Esophagus (tissue), 2 donors: ENCODE measurements around the gene GOLGA6L2. TPM values are rescaled to one million over a fixed set of nuclear protein-coding genes. Genes with fewer than 3 reads are reported as not detected.
"Not testable (repeated sequence)": the region's sequence is repeated elsewhere in the genome, so short reads cannot be mapped to it uniquely, and the experiment has no call there.

Experiments used
- H3K27ac ChIP-seq, 2 donors: one replicate each; pipeline ENCODE4 v1.5.1; 2013; ENCODE audit warnings: low read depth in 2 of 2, mild to moderate bottlenecking in 2 of 2, inconsistent platforms in 1 of 2, low read length in 1 of 2, moderate library complexity in 1 of 2
- H3K27me3 ChIP-seq, 2 donors: one replicate each; pipeline ENCODE4 v1.6.1; 2013; ENCODE audit warnings: low read length in 2 of 2, control low read depth in 1 of 2, mild to moderate bottlenecking in 1 of 2; ENCODE audit not compliant: insufficient read depth in 2 of 2, control insufficient read depth in 1 of 2
- H3K36me3 ChIP-seq, 2 donors: one replicate each; pipeline ENCODE4 v1.6.1; 2013; ENCODE audit warnings: low read length in 1 of 2; ENCODE audit not compliant: control insufficient read depth in 2 of 2, insufficient read depth in 2 of 2
- H3K4me1 ChIP-seq, 2 donors: one replicate each; pipeline ENCODE4 v1.6.1; 2013; ENCODE audit warnings: low read length in 1 of 2; ENCODE audit not compliant: control insufficient read depth in 2 of 2, insufficient read depth in 2 of 2
- H3K4me3 ChIP-seq, 2 donors: one replicate each; pipeline ENCODE4 v1.5.1; 2013; ENCODE audit warnings: low read length in 2 of 2, mild to moderate bottlenecking in 2 of 2, low read depth in 1 of 2, moderate library complexity in 1 of 2
- H3K9me3 ChIP-seq, 2 donors: one replicate each; pipeline ENCODE4 v1.6.1; 2013; ENCODE audit warnings: mild to moderate bottlenecking in 2 of 2, low read depth in 1 of 2, low read length in 1 of 2, moderate library complexity in 1 of 2; ENCODE audit not compliant: control insufficient read depth in 2 of 2, insufficient read depth in 1 of 2
- WGBS, 2 donors: extraction: QIAGEN DNeasy Blood & Tissue Kit; methylation state at CpG; one replicate each; pipeline ENCODE4 v1.1.7; 2013; 5-methylcytosine and 5-hydroxymethylcytosine counted together
- polyA plus RNA-seq, 2 donors: library from polyadenylated mRNA; stranded (reverse); fragments of 200-250 nt; gene quantifications; one replicate each; pipeline ENCODE4 v1.2.3, GENCODE V29; 2013
- donor health status: healthy with polysubstance abuse.
- donor health status: Bipolar disorder and iron deficiency.

The GOLGA6L2 gene
- polyA plus RNA-seq, 2 donors: not detected

GRCh38 chr15:23434699-23435098 is 12.3 kb downstream of the GOLGA6L2 start:
- H3K9me3 ChIP-seq, H3K27me3 ChIP-seq, H3K4me3 ChIP-seq, H3K27ac ChIP-seq, H3K36me3 ChIP-seq, H3K4me1 ChIP-seq: not testable (repeated sequence)
- 81 to 87% methylated on average over 2 of the region's 2 CpGs for WGBS, 2 donors

- not testable (repeated sequence) for H3K4me3 ChIP-seq, H3K27me3 ChIP-seq, H3K4me1 ChIP-seq, H3K27ac ChIP-seq, H3K9me3 ChIP-seq, H3K36me3 ChIP-seq
- WGBS, 2 donors: 88 to 90% methylated on average over 8 of the region's 8 CpGs
Observed at GRCh38 chr15:23425327-23425726, 21.7 kb downstream of the GOLGA6L2 start.

- H3K9me3 ChIP-seq: no peaks in the 10 kb centered on the region
- no peaks in the 10 kb centered on the region for H3K4me1 ChIP-seq
- H3K27me3 ChIP-seq: no peaks in the 10 kb centered on the region
- H3K36me3 ChIP-seq: no peaks in the 10 kb centered on the region
- no peak overlapping the region for H3K27ac ChIP-seq
- no peak overlapping the region for H3K4me3 ChIP-seq
- 89 to 90% methylated on average over 13 of the region's 13 CpGs for WGBS, 2 donors
Observed at GRCh38 chr15:23424111-23424904, 22.7 kb downstream of the GOLGA6L2 start.

GRCh38 chr15:23422946-23423708 is 23.9 kb downstream of the GOLGA6L2 start:
- no peaks in the 10 kb centered on the region for H3K4me1 ChIP-seq
- H3K27me3 ChIP-seq: no peaks in the 10 kb centered on the region
- no peaks in the 10 kb centered on the region for H3K9me3 ChIP-seq
- H3K27ac ChIP-seq: no peak overlapping the region
- H3K36me3 ChIP-seq: no peaks in the 10 kb centered on the region
- H3K4me3 ChIP-seq: no peak overlapping the region
- WGBS, 2 donors: 52 to 66% methylated on average over 8 of the region's 8 CpGs

GRCh38 chr15:23422099-23422945 is 24.7 kb downstream of the GOLGA6L2 start:
- no peak overlapping the region for H3K4me3 ChIP-seq
- H3K36me3 ChIP-seq: no peaks in the 10 kb centered on the region
- H3K27me3 ChIP-seq: no peaks in the 10 kb centered on the region
- no peaks in the 10 kb centered on the region for H3K9me3 ChIP-seq
- no peak overlapping the region for H3K27ac ChIP-seq
- H3K4me1 ChIP-seq: no peaks in the 10 kb centered on the region
- 71 to 73% methylated on average over 18 of the region's 18 CpGs for WGBS, 2 donors

- no peak overlapping the region for H3K4me3 ChIP-seq
- 64 to 74% methylated on average over 16 of the region's 16 CpGs for WGBS, 2 donors
- H3K27ac ChIP-seq: no peak overlapping the region
- no peaks in the 10 kb centered on the region for H3K4me1 ChIP-seq
- no peaks in the 10 kb centered on the region for H3K36me3 ChIP-seq
- no peaks in the 10 kb centered on the region for H3K27me3 ChIP-seq
- no peaks in the 10 kb centered on the region for H3K9me3 ChIP-seq
Observed at GRCh38 chr15:23420806-23421575, 26.1 kb downstream of the GOLGA6L2 start.

- no peak overlapping the region for H3K27ac ChIP-seq
- no peaks in the 10 kb centered on the region for H3K9me3 ChIP-seq
- H3K36me3 ChIP-seq: no peaks in the 10 kb centered on the region
- H3K27me3 ChIP-seq: no peaks in the 10 kb centered on the region
- 86% methylated on average over 42 to 43 of the region's 43 CpGs for WGBS, 2 donors
- H3K4me1 ChIP-seq: no peaks in the 10 kb centered on the region
- no peak overlapping the region for H3K4me3 ChIP-seq
Observed at GRCh38 chr15:23416349-23417276, 30.4 kb downstream of the GOLGA6L2 start.

GRCh38 chr15:23415866-23416265 is 31.2 kb downstream of the GOLGA6L2 start:
- H3K36me3 ChIP-seq, H3K27me3 ChIP-seq, H3K4me3 ChIP-seq, H3K4me1 ChIP-seq, H3K27ac ChIP-seq, H3K9me3 ChIP-seq: not testable (repeated sequence)
- 92 to 93% methylated on average over 8 of the region's 8 CpGs for WGBS, 2 donors
